D721Med (cell line): ENCODE data around the gene PCNX3.

Experiments
- DNase-seq: peaks from one replicate; pipeline ENCODE4 v3.0.0; 2011; ENCODE audit warnings: low spot score; ENCODE audit not compliant: insufficient read length
- FAIRE-seq: peaks from 2 replicates; lab custom pipeline; 2011; peaks lifted over from hg19 to GRCh38; lab: Jason Lieb, UNC
- TF ChIP-seq, protein P1 (sequence below): IDR thresholded peaks from 2 replicates; pipeline ENCODE4 v1.5.1; 2012; ENCODE audit warnings: mild to moderate bottlenecking, control low read depth; ENCODE audit not compliant: insufficient read depth; ENCODE audit errors: missing control alignments

The PCNX3 gene

DNA sequence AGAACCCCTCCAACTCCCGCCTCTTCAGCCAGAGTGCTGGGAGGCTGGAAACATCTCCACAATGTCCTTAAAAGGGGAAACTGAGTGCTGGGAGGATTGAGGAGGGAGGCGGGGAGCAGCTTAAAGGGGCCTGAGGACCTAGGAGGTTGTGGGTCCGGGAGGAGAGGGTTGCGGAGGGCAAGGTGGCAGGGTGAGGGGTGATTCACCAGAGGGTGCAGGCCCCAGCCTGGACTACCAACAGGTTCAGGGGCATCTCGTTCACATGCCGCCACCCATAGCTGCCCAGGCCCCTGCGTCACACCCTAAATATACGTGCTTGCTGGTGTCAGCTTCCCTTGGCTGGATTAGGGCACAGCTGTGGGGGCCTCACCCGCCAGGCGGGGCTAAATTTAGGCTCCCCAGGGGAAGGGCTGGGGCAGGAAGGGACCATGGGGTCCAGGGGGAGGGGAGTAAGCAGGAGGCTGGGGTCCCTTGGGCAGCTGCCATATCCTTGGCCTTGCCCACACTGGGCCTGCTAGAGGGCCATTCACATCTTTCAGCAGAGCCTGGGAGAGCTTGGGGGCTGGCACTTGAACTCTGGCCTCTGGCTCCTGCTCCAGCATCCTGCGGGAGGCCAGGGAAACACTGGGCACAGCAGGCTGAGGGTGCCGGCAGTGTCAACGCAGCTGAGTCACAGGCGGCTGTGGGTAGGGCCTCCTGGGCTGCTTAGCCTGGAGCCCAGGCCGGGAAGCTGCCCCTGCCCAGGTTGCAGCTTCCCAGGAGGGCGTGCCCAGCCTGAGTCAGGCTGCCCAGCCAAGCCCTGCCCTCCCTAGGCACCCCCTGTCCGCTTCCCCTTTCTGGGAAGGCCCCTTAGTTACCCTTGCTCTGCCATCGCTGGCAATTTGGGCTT, 38.5 kb upstream of the PCNX3 start:
- FAIRE-seq (no peak), DNase-seq (no peak)
- TF ChIP-seq, protein P1, sequence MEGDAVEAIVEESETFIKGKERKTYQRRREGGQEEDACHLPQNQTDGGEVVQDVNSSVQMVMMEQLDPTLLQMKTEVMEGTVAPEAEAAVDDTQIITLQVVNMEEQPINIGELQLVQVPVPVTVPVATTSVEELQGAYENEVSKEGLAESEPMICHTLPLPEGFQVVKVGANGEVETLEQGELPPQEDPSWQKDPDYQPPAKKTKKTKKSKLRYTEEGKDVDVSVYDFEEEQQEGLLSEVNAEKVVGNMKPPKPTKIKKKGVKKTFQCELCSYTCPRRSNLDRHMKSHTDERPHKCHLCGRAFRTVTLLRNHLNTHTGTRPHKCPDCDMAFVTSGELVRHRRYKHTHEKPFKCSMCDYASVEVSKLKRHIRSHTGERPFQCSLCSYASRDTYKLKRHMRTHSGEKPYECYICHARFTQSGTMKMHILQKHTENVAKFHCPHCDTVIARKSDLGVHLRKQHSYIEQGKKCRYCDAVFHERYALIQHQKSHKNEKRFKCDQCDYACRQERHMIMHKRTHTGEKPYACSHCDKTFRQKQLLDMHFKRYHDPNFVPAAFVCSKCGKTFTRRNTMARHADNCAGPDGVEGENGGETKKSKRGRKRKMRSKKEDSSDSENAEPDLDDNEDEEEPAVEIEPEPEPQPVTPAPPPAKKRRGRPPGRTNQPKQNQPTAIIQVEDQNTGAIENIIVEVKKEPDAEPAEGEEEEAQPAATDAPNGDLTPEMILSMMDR = no peak

DNA sequence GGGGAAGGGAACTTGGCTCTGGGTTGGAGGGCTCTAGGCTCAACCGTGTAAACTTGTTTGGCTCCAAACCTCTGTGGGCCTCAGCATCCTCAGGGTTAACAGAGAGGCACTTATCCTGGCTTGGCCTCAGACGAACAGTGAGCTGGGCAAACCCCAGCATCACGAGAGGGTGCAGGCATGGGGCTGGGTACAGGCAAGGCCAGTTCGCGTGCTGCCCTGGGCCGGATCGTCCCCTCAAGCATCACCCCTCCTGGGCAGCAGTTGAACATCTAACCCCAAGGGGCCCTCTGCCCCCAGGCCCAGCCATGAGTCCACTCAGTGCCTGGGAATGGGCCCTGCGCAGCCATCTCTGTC, 37.8 kb upstream of the PCNX3 start:
- TF ChIP-seq, protein P1 = no peak
- FAIRE-seq (no peak), DNase-seq (no peak)

DNA sequence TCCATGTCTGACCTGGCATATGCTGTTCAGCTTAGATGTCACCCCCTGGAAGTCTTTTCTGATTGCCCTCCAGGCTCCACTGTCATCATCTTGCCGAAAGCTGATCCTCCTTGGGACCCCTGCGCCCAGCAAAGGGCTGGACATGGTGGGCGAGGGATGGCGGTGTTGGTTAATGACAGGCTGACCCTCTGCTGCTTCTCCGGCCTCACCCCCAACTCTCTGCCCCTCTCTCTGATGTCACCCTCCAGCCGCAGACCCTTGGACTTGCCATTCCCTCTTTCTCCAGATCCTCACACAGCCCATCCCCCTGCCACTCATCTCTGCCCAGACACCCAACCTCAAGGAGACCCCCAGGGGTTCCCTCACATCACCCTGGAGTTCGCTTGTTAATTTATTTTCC, 37.4 kb upstream of the PCNX3 start:
- TF ChIP-seq, protein P1 = no peak
- no peak for FAIRE-seq

DNA sequence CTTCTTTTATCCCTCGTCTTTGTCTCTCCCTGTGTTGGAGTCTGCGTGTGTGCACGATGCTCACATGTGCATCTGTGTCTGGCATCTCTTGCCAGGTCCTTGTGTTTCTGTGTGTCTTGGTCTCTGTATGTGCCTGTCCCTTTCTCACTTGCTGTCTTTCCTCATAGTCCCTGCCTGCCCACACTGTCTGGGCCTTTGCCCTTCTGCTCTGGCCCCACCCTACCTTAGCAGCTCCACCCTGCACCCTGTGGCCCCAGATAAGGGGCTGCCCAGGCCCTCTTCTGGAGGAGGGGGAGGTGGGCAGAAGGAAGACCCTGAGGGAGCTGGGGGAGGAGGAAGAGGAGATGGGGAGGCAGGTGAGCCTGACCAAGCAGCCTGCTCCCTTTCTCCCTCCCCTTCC, 36.9 kb upstream of the PCNX3 start:
- TF ChIP-seq, protein P1 = no peak
- no peak for DNase-seq
- FAIRE-seq = no peak

More for the DNA sequence above, 37.4 kb upstream of the PCNX3 start:
- DNase-seq = no peak

DNA sequence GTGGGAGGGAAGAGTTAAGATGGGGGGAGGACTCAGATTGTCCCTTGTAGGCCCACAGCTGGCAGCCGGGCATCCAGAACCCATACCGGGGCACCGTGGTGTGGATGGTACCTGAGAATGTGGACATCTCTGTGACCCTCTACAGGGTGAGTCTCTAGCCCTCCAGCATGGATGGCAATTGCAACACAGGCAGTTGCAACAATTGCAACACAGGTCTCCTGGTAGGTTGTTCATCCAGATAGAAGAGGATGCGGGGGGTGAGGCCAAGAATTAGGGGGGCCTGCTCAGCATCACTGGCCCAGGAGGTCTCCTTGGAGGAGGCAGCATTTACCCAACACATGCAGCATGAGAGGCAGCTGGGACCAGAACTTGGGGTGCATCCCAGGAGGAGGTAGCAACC, 36.3 kb upstream of the PCNX3 start:
- DNase-seq = no peak
- TF ChIP-seq, protein P1 = no peak
- no peak for FAIRE-seq

DNA sequence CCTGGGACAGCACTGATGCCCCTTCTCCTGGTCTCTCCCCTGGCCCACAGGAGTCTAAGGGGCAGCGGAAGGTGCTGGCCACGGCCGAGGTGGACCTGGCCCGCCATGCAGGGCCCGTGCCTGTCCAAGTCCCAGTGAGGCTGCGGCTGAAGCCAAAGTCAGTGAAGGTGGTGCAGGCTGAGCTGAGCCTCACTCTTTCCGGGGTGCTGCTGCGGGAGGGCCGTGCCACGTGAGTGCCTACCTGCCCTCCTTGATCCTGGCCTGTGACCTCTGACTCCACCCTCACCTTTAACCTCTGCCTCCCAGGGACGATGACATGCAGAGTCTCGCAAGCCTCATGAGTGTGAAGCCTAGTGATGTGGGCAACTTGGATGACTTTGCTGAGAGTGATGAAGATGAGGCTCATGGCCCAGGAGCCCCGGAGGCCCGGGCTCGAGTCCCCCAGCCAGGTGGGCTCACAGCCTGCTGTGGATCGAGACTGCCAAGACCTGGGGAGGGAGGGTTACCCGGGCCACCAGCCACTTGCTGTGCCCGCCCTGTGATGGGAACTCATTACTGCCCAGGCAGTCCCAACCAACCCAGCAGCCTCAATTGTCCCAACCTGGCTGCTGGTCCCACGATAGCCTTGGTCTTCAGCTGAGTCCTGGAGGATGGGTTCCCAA, 35.4 kb upstream of the PCNX3 start:
- no peak for DNase-seq
- TF ChIP-seq, protein P1 = no peak
- FAIRE-seq = no peak

DNA sequence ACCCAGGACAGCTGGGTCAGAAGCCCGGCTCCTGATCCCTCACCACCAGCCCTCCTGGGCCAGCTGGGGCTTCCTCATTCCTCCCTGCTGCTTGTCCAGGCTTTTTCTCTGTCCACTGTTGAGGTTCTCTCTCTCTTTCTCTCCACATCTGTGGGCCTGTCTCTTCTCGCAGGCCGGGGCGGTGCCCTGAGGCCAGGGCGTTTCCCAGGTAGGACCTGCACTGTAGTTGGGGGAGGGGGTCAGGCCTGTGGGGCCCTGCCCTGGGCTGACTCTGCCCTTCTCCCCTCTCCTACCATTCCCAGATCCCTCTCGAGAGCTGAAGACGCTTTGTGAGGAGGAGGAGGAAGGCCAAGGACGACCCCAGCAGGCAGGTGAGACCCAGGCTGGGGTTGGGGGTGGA, 34.8 kb upstream of the PCNX3 start:
- no peak for FAIRE-seq

More for the DNA sequence above, 34.8 kb upstream of the PCNX3 start:
- TF ChIP-seq, protein P1 = no peak
- no peak for DNase-seq
